HuH-7.5 (cell line): ENCODE results near the gene PLD1.
A peak's percentile ranks its signal among the peaks of the same experiment; 100 is the strongest.

ENCODE experiments used
- DNase-seq: peaks from one replicate; pipeline ENCODE4 v3.0.0; 2011; ENCODE audit warnings: low spot score

The PLD1 gene

GRCh38 chr3:171745577-171746319, 64.5 kb downstream of the PLD1 start:
- no peak for DNase-seq

GRCh38 chr3:171744158-171744741, 66.0 kb downstream of the PLD1 start:
- no peak for DNase-seq

- no peak for DNase-seq
These were observed 66.7 kb downstream of the PLD1 start for GRCh38 chr3:171743327-171744157.

GRCh38 chr3:171741377-171741776, 68.9 kb downstream of the PLD1 start:
- no peak for DNase-seq

GRCh38 chr3:171736556-171736955, 73.7 kb downstream of the PLD1 start:
- DNase-seq = peak; percentile 36

- DNase-seq = no peak
These were observed 76.7 kb downstream of the PLD1 start for GRCh38 chr3:171733561-171733960.

- DNase-seq = no peak
These were observed 77.5 kb downstream of the PLD1 start for GRCh38 chr3:171732756-171733155.

- DNase-seq = no peak
These were observed 78.6 kb downstream of the PLD1 start for GRCh38 chr3:171731691-171732090.

- DNase-seq = no peak
These were observed 80.6 kb downstream of the PLD1 start for GRCh38 chr3:171729452-171730334.

GRCh38 chr3:171727288-171727687, 83.0 kb downstream of the PLD1 start:
- no peak for DNase-seq

- DNase-seq = no peak
These were observed 91.6 kb downstream of the PLD1 start for GRCh38 chr3:171718493-171719185.

GRCh38 chr3:171715155-171715554, 95.1 kb downstream of the PLD1 start:
- DNase-seq = no peak

GRCh38 chr3:171712171-171712938, 97.9 kb downstream of the PLD1 start:
- DNase-seq = no peak

GRCh38 chr3:171711461-171712170, 98.7 kb downstream of the PLD1 start:
- no peak for DNase-seq

- DNase-seq = no peak
These were observed 99.9 kb downstream of the PLD1 start for GRCh38 chr3:171710359-171710758.

- no peak for DNase-seq
These were observed 105.5 kb downstream of the PLD1 start for GRCh38 chr3:171704814-171705213.

- peak; percentile 12 for DNase-seq
These were observed 106.3 kb downstream of the PLD1 start for GRCh38 chr3:171704002-171704401.

GRCh38 chr3:171703144-171703543, 107.1 kb downstream of the PLD1 start:
- no peak for DNase-seq

GRCh38 chr3:171700653-171701052, 109.6 kb downstream of the PLD1 start:
- DNase-seq = no peak

- DNase-seq = no peak
These were observed 110.1 kb downstream of the PLD1 start for GRCh38 chr3:171700157-171700556.
